ENCODE data around the gene CLCA1. TPM values are rescaled to one million over a fixed set of nuclear protein-coding genes. Genes with fewer than 3 reads are reported as not detected.

CLCA1 gene
- total RNA-seq, 1 donor from 2014 or later = 0.16 TPM

DNA sequence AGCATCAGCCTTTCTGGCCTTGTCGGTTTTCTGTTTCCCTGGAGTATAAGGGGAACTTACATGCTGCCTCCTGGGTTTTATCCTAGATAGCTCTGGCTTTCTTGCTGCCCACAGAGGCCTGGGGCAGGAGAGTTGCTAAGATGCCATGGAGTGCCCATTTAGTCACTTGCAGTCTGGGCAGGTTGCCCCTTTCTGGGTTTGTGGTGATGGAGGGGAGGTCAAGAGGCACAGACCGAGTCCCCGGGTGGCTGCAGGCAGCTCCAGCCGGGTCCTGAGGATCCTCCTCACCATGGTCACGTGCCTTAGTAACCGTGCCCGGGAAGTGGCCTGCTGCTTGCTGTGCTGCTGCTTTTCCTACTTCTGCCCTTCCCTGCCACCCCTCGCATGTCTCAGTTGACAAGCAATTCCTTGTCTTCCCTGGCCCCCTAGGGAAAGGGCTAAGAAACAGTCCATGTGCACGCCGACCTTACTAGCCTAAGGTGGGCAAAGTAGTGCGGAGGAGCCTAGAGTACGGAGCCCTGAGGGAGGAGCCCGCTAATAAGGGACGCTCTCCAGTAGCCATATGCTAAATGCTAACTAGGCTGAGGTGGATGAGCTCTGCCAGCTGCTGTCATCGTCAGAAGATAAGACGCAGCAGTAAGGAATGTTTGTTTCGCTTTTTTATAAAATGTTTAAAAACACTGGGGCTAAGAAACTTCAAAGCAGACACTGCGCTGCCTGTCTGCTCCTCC lies 34.8 kb downstream of the CLCA1 start:
- DNase-seq = no peak

DNA sequence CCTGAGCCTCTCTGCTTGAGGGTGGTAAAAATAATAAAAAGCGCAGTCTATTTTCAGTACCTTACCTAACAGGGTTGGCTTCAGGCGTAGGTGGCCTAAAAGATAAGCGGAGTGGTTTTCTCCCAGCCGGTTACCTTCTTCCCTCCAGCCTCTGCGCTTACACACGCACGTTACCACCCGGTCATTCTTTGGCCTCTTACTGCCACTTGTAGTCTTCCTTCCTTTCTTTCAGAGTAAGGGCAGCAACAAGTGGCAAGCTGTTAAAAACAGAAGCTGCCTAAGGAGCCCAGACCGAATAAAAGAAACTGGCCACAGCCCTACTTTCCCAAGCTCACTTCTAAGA lies 35.4 kb downstream of the CLCA1 start:
- DNase-seq = no peak

DNA sequence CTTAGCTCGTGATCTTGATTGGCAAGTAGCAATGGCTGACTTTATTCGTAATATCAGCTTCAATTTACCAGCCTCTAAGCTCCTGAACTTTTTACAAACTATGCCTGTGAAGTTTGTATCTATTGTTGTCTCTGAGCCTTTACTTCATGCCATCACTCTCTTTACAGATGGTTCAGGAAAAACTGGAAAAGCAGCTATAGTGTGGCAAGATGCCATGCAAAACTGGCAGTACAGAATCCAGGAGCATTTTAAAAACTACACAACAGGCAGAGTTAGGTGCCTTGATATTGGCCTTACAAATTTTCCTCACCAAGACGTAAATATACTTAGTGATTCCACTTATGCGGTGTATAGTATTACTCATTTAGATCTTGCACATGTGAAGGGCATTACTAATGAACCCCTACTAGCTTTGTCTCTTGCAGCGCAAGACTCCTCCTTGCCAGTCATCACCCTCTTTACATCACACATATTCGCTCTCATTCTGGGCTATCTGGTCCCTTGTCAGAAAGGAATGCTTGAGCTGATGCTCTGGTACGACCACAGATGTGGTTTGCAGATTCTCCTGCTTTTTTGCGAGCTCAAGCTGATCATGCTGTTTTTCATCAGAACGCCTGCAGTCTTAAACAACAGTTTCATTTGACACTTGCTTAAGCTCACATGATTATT lies 36.3 kb downstream of the CLCA1 start:
- no peak for DNase-seq

DNA sequence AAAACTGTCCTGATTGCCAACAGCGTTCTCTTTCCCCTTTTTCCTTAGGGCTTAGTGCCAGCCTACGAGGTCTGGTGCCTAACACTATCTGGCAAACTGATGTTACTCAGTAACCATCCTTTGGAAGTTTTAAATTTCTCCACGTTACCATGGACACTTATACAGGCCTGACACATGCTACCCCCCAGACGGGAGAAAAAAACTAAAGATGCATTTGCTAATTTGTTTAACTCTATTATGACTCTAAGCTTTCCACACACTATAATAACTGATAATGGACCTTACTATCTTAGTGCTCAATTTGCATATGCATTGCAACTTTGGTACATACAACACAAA lies 36.8 kb downstream of the CLCA1 start:
- no peak for DNase-seq

DNA sequence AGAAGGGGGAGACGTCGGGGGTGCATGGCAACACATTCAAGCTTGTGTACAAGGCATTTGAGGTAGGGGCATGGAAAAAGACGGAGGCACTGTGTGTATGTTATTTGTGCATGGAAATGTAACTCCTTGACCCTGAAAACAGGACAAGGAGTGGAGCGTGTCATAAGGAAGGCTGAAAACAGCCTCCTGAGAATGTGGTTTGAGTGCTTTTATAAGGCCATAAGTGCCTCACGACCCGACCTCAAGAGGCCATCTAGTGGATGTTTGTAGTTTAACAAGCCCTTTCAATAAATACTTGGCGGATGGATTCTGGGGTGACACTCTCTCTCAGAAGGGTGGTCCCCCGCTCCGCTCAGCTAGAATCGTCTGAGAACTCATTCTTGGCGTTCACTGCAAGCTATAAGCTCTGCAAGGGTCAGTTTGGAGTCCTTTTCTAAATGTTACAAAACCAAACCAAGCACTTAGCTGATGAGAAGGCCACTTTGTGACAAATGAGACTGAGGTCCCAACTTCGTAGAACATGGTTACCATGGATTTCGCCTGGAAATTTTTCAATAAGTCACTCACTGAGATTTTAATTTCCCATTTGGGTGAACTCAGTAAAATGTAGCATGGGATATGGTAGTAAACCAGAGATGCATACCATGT lies 39.3 kb downstream of the CLCA1 start:
- no peak for DNase-seq

DNA sequence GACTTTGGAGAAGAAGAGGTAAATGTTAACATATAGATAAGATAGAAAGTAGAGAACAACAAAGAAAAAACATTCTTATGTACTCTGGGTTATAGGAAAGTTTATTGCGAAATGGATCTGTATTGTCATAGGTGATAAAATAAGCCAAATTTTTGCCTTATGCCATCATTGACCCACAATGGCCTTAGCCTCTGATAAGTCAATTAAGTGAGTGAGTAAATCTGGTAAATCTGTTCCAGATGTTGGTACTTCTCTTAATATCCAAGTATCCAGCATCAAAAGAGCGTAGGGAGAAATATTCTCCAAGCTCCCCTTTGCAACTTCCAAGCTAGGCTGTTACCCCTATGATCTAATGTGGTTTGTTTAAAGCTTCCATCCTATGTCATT lies 39.8 kb downstream of the CLCA1 start:
- DNase-seq = no peak

DNA sequence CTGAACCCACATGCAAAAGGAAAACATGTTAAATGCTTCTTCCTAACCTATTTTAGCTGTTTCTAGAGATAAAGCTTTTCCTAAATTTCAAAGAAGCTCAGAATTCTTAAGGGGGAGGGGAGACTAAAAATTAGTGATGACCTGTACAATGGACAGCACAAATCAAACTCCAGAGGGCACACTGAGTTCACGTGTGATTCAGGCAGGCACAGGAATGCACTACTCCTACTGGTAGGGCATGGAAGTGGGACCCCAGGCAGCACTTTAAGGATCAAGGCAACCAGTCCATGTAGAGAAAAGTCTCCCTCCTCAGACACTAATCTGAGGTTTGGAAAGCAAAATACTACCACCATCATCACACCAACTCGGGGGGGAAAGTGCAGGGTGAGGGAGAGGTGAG lies 46.9 kb downstream of the CLCA1 start:
- DNase-seq = no peak

- DNase-seq = no peak
Measured at GRCh38 chr1:86516335-86516734, 47.6 kb downstream of the CLCA1 start.

GRCh38 chr1:86517336-86517735 lies 48.6 kb downstream of the CLCA1 start:
- no peak for DNase-seq

- DNase-seq = no peak
Measured at GRCh38 chr1:86520789-86521521, 52.2 kb downstream of the CLCA1 start.

GRCh38 chr1:86521522-86521891 lies 52.8 kb downstream of the CLCA1 start:
- DNase-seq = no peak

- no peak for DNase-seq
Measured at GRCh38 chr1:86522240-86522639, 53.5 kb downstream of the CLCA1 start.

GRCh38 chr1:86523670-86524354 lies 55.1 kb downstream of the CLCA1 start:
- DNase-seq = no peak

DNA sequence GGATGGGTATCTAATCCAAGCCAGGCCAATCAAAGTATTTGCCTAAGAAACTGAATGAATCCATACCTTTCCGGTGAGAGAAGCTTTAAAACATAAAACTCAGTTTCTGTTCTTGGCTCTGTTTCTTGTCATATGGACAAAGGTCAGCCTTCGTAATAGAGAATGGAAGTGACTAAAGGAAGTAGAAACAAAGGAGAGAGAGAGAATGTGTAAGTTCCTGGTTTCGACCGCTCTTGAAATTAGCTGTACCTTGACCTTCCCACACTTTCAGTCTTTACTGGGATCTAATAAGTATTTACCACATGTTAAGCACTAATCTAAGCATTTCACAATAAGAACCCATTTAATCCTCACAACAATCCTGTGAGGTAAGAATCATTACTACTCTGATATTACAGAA lies 58.6 kb downstream of the CLCA1 start:
- no peak for DNase-seq

GRCh38 chr1:86530211-86530845 lies 61.6 kb downstream of the CLCA1 start:
- DNase-seq = no peak

DNA sequence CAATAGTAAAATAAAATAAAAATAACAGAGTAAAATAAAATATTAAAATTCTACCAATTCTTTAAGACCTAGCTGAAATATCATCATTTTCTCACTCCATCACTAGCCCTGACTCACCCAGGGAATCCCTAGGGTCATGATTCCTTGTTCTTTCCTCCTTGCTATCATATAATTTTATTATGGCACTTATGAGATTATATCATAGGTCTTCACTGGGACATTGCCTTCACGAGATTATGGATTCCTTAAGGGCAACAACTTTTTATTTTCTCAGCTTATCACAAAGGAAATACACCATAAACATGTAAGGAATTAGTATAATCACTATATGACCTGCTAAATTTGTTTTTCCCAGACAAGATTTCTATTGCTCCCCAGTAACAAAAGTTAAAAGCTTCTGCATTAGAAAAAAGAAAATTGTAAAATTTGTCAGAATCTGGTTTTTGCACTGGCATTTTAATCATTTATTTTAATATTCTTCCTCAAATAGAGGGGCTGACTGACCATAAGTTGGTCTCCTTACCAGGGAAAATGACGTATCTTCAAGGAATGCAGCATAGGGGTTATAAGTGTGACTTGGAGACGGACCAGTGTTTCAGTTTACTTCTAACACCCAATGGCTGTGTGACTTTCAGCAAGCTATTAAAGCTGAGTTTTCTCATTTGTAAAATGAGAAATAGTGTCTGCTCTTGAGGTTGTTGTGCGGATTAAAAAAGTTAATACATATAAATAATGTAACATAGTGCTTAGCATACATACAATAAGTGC lies 69.4 kb downstream of the CLCA1 start:
- DNase-seq = no peak

DNA sequence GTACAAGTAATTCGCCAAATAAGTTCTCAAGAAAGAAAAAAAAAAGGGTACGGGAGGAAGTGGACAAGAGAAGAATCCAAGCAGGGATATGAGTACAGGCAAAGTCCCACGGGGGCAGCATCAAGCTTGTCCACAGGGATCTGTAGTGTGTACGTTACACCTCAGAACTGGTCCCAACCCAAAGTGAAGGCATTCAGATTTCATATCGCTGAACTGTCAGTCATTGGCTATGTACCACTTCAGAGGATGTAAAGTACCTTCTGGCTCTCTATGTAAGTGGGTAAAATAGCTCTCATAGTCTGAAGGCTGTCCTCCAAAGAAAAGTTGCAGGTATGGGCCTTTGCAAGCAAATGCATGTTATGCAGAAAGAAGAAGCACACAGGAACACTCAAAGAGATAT lies 70.0 kb downstream of the CLCA1 start:
- no peak for DNase-seq

DNA sequence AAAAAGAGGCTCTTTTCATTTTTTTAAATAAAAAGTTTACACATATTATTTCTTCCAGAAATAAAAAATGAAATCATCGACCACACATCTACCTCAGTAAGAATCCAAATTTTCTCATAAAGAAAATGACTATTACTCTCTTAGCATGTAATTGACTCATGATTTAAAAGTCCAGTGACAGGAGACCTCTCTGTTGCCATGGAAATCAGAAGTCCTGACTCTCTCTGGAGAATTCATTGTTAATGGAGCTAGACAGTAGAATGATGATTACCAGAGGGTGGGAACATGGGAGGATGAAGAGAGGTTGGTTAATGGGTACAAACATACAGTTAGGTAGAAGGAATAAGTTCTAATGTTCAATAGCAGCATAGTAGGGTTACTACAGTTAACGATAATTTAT lies 73.1 kb downstream of the CLCA1 start:
- no peak for DNase-seq

DNA sequence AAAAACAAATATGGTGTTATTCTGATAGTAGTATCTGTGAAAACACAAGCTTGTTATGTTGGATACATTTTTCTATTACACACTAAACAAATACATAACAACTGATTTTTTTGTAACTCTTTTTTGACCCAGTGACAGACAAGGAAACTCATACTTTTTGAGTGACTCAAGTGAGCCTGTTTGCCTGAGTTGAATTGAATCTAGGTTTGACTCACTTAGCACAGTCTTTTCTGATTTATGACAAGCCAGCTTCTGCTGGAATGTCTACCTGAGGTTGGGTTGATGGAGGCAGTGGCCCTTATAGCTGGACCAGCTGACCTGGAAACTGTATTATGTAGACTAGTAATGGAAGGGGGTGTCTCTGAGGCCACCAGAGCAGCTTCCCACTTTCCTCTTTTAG lies 73.9 kb downstream of the CLCA1 start:
- no peak for DNase-seq

DNA sequence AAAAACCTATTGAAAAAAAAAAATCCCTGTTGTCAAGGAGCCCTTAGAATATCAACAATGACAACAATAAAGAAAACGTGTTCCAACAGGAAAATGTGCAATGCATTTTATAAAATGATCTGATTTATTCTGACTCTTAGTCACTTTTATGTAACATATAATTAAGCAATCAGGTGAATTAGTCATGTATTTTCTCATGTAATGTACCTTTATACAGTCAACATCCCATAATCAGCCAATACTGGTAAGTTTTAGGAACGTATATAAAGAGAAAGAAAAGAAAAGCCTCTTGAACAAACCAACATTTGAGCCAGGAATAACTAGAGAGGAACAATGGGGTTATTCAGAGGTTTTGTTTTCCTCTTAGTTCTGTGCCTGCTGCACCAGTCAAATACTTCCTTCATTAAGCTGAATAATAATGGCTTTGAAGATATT lies 78.1 kb downstream of the CLCA1 start, which contains the start of gene CLCA4:
Gene CLCA4 (plus strand): TSS at position 292 of the 435 bp plus-strand sequence. CDS start 42 bp downstream, at position 334.
- DNase-seq = no peak

DNA sequence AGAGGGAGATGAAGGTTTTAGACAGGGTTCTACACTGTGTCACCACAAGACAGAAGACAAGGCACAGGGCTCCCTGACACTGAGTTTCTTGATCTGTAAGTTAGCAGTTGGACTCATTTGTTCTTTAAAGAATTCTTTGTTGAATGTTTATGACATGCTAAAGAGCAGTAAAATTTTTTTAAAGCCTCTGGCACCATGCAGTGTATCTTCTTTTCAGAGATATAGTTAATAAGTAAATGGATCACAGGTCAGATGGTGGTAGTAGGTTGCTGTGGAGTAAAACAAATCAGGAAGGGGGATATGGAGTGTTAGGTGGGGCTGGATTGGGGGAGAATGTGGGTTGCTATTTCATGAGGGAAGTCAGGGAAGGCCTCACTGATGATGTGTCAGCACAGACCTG lies 80.1 kb downstream of the CLCA1 start:
- DNase-seq = no peak
